HG02981 (cell line): ENCODE measurements around the gene EXOC4.

Experiments used
- ATAC-seq: cut with Tn5 transposase; IDR thresholded peaks from one replicate; pipeline ENCODE4 v1.9.1; 2021; ENCODE audit warnings: mild to moderate bottlenecking, moderate library complexity; ENCODE audit not compliant: unreplicated experiment

The EXOC4 gene

DNA sequence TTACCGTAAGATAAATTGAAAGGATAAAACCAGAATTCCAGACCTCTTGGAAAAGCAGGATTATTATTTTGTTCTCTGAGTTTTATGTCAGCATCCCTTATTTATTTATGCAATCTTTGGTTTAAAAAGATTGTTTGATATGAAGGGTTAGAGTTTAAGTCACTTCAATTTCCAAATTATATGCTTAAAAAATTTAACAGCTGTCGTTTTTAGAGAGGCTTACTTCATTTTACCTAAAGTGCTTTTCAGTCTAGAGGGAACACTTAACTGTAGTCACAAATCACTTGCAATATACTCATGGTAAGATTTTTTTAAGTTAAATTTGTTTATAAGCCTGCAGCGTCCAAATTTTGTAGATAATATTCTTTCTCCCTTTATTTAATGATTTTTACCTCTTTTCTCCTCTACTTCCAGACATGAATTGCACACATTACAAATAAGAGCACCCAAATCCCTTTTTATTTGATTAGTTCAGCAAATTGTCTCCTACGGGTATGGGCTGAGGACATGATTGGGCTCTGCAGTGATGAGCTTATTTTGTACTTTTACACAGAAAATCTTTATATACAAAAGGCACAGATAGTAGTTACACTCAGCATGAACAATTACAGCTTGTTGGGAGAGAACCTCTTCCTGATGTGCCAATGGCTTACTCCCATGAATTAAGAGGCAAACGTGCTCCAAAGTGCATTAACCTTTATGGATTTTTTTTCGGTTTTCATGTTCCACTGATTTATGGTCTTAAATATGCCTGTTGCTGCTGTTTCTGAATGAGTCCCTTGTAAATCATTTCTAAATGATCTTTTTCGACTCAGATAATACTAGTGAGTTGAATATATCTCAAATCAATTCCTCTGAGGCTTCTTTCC lies 555.0 kb downstream of the EXOC4 start:
- no peak for ATAC-seq

DNA sequence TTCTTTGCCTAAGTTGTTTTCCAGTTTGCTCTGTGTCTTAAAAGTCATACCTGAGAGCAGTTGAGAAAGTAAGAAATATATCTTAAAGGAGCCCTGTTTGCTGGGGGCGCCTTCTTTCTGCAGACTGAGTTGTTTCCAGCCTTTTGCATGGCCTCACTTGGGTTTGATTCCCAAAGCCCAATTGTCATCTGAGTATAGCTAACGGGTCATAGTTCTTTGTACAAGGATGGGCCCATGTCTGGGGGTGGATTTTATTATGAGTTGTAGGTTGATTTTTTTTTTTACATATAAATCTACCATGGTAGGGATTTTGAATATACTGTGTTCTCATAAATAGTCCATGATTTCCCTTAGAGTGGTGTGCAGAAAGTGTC lies 555.6 kb downstream of the EXOC4 start:
- no peak for ATAC-seq

DNA sequence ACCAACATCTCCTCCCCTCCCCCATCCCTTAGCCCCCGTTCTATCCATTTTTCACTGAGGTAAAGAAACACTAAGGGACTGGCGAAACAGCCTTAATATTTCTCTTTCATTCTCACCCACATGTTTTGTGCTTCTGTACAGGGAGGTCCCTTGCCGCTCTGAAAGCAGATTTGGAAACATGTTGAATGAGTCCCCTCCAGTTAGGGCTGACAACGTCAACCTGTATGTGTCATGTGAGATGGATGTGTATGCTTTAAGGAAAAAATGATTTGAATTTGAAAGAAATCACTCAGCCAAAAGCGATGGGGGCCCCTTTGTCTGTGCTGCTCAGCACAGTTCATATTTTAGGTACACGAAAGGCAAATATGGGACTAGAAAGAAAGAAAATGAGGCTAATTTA lies 560.0 kb downstream of the EXOC4 start:
- no peak for ATAC-seq

DNA sequence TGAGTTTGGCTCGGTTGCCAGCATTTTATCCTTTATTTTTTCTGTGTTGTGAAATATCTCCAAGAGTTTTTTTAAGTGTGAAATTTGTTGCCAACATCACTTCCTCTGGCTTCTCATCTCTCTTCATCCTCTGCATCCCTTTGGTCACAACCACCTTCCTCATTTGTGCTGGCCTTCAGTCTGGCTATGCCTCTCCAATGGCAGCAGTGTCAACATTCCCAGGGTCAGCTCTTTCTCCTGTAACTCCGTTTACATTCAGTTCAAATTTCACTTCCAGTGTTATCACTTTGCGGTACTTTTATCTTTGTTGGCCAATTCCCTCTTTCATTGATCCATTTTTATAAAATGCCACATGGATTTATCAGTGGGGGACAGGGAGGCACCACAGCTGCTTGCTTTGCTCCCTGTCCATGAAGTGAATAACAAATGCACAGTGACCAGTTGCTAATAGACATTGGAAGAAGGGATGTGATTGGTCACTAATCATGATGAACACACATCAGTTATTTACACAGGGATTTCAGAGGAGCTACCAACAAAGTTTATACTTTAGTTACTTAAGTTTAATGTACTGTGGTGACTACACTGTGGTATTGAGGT lies 562.8 kb downstream of the EXOC4 start:
- no peak for ATAC-seq

DNA sequence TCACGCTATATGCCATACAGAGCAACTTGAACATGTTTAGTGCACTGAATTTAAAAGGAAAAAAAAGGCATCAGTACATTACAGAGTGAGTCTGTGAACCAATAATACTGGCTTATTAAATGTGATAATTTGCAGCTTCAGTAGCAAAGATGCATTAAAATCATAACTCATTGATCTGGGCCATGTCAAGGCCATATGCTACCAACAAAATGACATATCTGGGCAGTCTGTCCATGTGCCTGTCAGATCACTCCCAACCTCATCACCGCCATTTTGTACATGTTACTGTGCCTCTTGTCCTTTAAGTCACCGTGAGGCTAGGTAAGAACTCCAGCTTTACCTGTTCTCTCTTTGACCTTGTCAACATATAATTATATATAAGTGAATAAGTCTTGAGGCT lies 566.8 kb downstream of the EXOC4 start:
- ATAC-seq, result no peak

DNA sequence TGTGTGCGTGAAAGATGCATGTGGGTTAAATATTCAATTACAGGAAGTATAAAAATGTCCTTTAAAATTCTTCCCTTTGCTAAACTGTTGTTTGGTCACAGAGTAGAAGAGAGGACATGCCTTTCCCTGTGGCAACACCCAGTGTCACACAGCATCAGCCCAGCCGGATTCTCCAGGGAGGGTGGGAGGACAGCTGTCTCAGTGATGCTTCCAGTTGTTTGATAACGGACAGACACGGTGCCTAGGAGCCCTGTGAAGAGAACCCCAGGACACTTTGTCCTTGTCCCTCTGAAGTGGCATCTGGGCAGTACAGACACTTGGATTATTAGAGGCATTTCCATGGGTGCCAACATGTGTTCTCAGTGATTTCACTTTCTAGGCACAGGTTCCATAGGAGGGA lies 567.7 kb downstream of the EXOC4 start:
- no peak for ATAC-seq

DNA sequence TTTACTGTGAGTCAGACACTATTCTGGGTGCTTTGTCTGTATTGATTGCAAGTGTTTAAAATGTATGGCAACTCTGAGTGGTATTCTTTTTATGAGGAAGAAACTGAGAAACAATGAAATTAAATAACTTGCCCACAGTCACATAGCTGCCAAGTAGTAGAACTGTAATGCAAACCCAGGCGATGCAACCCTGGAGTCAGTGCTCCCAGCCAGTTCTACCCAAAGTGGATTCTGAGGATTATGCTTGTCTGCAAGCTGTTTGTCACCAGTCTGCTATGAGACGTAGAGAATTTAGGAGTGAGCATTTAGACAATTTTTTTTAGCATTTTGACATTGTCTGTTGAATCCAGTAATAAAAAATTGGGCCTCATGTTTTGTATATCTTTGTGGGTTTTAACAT lies 568.3 kb downstream of the EXOC4 start:
- no peak for ATAC-seq

DNA sequence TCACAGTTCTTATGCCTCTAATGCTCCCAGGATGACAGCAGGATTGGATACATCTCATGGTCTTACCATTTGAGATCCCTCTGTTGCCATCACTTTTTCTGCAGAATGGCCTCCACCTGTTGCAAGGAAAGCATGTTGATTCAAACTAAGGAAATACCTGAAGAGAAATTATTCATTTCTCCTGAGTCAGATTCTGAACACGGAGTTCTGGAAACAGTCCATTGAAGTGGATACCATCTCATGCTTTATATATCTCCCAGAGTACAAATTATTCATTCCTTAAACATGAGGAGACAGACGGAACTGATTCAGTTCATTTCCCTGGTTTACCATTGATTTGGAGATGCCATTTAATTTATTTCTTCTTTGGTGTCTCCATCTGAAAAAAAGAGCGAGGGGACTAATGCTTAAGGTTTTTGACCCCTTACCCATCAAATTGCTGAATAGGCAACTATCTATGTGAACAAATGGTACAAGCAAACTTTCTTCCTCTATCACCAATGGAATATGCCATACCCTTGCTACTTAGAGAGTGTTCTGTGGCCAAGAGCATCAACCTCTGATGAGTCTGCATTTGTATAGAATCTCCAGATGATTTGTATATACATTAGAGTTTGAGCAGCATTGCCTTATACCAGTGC lies 569.2 kb downstream of the EXOC4 start:
- no peak for ATAC-seq

DNA sequence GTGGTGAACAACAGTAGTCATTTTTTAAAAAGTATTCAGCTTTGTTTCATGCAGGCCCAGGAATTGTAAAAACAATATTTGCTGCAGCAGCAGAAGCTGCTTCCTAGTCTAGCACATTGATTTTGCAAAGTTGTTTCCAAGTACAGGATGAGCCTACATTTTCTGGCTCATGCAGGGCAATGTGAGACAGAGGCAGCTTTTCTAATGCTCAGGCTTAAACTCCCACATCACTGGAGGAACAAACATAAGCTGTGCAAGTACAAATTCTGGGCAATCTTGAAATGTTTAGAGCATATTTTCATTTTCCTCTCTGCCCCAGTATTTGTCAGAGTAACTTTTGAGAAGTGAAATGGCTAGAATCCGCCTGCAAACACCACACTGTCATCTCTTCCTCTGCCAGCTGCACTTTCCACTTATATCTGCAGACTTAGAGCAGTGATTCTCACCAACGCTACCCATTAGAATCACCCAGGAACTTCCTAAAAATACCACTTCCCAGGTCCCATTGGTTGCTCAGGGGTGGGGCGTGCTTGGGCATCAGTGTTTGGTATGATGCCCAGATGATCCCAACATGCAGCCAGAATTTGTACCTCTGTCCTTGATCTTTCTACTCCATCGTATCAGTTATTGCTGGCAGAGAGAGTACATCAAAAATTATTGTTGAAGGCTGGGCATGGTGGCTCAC lies 570.1 kb downstream of the EXOC4 start:
- ATAC-seq, result no peak

DNA sequence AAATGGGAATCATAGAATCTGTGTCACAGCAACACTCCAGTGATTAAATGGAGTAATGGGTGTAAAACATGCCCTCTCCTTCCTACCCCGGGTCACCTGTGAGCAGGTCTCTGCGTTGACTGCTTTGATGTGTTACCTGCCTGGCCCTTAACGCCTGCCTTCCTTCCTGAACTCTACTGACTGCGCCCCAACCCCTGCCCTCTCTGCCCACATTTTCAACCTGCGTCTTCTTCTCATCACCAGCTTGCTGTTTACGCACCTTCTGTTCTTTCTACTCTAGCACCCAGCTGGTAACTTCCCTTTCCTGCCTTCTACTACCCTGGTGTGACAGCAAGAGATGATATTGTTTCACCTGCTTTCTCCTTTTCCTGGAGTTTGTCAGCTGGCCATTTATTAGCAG lies 571.3 kb downstream of the EXOC4 start:
- ATAC-seq, result no peak

DNA sequence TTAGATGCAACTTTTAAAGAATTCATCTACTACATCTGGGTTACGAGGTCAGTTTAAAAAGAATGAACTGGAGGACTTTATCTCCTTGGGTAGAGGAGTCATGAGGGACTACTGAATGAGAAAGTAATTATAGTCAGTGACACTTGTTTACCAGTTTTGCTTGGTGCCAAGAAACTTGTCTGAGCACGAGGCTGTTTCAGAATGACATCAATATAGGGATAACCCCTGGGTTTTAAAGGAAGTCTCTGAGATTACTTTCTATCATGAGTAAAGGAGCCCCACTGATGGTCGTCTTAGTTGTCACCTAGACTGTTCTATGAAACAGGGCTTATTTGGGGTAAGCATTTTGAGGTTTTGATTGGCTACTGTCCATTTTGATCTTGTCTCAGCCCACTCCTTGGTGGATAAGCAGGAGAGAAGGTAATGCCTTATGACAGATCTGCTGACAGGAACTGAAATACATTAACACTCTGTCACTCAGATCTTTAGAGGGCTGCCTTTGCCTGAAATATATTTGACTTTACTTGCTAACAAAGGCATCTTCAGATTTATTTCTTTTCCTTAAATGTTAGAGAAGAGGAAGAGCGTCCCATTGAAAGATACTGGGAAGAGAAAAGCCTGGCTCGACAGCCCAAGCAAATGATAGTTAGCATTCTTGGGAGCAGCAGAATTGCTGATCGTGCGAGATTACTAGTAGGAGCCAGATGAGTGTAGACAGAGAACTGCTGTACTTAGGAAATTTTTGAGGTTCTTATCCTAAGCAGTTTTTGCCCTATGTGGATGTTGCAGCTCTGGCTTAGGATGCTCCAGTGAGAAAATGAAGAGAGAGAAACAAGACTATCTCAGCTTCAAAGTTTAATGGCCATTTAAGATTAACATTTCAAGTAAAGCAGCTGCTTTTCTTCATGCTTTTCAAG lies 575.1 kb downstream of the EXOC4 start:
- ATAC-seq, result no peak

DNA sequence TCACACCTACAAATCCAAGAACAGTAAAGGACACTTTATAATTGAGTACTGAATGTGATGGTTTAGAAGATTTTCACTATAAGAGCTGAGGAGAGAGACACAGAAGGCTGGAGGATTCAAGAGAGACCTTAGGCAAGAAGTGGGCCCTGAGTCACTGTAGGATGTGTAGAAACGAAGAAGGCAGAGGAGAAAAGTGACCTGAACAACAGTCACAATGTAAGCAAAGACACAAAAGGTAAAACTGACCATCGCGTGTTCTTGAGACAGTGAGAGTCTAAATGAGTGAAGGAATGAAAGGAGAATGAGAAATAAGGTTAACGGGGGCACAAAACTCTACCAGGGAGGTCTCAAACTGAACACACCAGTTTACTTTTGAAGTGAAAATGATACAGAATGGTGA lies 576.0 kb downstream of the EXOC4 start:
- ATAC-seq, result no peak

DNA sequence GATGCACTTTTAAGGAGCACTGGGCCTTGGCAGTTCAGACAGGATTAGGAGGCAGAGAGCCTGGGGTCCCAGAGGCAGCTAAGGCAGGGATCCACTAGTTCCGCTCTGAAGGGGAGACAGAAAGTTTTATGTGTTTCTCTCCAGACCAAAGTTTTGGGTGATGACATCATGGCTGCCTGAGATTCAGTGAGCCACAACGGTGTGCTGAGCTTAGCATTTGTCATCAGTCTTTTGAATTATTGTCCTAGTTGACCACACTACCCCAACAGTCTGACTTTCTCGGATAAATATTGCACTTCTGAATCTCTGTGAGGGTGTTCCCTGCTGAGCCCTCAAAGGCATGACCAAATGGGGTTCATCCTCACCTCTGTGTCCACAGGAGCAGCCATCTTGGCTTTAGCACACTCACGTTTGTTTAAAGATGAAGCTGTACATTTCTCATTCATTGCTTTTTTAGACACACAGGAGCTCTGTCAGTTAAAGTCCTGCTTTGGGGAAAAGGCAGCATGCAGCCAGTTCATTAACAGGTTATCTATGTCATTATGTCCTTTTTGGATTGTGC lies 576.5 kb downstream of the EXOC4 start:
- no peak for ATAC-seq

DNA sequence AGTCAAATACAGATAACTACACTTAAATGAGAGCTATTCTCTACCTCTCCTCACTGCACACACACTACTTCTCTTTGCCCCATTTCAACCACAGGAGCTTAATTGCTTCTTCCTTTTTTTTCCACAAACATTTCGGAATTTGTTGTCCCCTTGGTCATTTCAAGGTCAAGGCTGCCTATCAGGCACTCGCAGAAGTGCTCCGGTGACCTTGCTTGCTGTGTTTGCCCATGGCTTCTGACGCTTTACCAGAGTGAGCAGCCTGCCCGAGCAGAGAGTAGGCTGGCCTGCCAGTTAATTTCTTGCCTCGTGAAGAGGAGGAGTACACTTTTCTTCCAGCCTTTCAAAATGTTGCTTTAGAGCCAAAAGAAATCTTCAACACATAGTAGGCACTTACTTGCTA lies 577.2 kb downstream of the EXOC4 start:
- no peak for ATAC-seq

DNA sequence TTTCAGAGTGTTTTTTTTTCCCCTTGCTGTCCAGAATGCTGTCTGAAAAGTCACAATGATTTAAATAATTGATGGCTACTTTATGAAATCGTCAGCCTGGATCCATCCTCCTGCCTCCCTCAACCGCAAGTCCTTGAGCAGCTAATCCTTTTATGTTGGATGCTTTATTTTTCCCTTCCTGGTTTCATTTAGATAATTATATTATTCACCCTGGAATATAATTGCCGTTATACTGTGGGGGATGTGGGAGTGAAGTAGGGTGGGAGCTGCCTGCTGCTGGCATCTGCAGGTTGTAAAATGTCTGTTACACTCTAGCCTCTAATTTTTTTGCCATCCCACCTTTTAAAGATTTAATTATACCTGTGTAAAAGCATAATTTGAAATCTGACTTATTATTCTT lies 583.8 kb downstream of the EXOC4 start:
- ATAC-seq, result no peak

DNA sequence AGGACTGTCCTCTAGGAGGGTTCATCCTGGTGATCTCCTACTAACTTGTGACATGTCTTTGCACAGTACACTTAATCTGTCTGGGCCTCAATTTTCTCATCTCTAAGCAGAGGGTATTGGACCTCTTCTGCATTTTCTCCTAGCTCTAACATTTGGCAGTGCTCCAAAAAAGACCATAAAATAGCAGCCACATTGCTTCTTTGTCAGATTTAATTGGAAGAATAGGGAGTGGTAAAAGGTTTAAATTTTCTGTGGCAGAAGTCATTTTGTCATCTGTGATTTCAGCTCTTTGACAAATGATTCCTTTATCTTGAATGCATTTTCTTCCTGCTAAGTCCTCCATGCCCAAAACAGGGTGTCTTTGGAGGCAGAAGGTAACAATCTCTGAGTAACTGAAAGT lies 584.3 kb downstream of the EXOC4 start:
- no peak for ATAC-seq

DNA sequence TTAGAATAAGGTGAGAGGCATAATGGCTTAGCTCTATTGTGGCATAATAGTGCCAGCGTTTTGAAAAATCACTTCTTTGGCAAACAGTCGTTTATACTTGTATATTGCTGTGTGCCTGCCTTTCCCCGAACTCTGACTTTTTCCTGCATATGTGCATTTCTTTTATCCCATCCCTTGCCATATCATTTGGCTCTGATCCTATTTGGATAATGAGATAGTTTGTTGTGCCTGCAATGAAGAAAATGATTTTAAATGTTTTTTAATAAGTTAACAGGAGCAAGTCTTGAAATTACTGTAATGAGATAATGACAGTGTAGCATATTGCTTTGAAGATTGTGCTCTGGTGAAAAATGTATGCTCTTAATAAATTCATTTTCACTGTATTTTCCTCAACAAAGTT lies 586.2 kb downstream of the EXOC4 start:
- no peak for ATAC-seq

DNA sequence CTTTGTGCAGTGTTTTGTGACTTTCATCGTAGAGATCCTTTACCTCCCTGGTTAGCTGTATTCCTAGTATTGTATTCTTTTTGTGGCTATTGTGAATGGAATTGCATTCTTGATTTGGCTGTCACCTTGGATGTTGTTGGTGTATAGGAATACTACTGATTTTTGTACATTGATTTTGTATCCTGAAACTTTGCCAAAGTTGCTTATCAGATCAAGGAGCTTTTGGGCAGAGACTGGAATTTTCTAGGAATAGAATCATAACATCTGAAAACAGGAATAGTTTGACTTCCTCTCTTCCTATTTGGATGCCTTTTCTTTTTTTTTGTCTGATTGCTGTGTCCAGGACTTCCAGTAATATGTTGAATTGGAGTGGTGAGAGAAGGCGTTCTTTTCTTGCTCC lies 590.5 kb downstream of the EXOC4 start:
- ATAC-seq, result no peak

DNA sequence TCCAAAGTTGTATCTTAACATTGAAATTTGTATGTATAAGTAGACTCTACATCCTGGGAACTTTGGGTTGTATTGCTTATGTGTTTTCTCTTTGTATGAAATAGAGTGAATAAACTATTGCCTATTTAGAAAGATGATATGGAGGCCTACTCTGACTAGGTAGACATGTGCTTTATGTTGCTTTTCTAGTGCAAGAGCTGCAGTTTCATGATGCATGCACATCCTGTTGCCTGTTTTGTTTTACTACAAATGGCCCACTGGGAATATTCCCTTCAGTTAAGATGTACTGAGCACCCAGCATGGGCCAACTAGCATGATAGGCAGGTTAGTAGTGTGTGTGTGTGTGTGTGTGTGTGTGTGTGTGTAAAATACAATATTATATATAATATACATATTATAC lies 592.1 kb downstream of the EXOC4 start:
- no peak for ATAC-seq

DNA sequence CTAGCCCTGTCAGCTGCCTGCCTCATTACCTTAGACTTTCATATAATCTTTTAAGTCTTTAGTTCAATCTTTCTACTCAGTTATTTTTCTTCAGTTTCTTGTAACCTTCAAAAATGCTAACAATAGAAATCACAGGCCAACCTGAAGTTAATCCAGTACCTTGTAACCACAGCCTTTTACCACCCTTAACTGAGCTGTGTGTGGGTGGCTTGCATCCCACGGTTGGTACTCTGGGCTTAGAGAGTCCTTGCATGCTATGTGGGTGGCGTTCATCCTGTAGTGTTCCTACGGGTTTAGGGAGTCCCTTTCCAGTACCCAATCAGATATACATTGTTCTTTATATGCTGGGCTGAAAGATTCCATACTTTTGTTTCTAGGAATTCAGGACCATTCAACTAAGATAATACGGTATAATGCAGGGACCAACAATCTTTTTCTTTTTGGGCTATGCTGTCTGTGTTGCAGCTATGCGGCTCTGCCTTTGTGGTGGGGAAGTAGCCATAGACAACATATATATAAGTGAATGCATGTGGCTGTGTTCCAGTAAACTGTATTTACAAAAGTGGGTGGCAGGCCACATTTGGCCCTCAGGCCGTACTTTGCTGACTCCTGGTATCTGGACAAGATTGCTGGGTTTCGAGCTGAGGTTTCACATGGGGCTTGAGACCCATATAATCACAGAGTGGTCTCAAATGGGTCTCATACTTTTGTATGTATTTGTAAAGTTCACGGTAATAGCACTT lies 593.5 kb downstream of the EXOC4 start:
- no peak for ATAC-seq
